ENCODE results near the gene PDLIM1. TPM values are rescaled to one million over a fixed set of nuclear protein-coding genes. Genes with fewer than 3 reads are reported as not detected.

The PDLIM1 gene
- total RNA-seq, 1 donor from 2014 or later, result 358 TPM

- Histone ChIP-seq H3K27ac (replicated peaks) (no peak overlapping the region), H3K9me3 (replicated peaks) (no peaks in the 10 kb centered on the region), H3K27me3 (ENCODE audit: low read depth) (no peaks in the 10 kb centered on the region), H3K4me1 (peaks cover 3% of the 10 kb centered on the region), H3K36me3 (no peaks in the 10 kb centered on the region), H3K4me3 (no peak overlapping the region)
- no peak for DNase-seq
- intact Hi-C loops (cut with micrococcal nuclease), result no loop called here
- no peak for TF ChIP-seq CTCF (IDR thresholded peaks at IDR 0.05; ENCODE audit: borderline replicate concordance)
Measured at GRCh38 chr10:95221124-95221523, 69.7 kb downstream of the PDLIM1 start.

DNA sequence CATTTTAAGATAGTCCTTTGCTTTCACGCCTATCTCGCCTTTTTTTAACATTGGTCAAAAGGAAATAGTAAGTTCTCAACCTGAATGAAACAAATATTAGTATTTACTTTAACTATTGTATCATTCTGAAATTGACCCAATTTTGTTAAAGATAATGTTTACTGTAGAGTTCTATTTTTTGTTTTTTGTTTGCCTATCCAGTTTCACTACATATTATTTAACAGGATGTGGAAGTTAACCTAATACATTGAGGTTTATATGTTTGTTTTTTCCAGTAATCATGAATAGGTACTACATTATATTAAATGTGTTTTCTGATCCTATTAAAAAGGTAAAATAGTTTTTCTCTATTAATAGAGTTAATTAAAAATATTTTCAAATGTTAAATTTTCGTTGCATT is 70.3 kb downstream of the PDLIM1 start:
- Histone ChIP-seq H3K27me3 (ENCODE audit: low read depth) (no peaks in the 10 kb centered on the region), H3K9me3 (replicated peaks) (no peaks in the 10 kb centered on the region), H3K27ac (replicated peaks) (no peak overlapping the region), H3K4me1 (peaks cover 3% of the 10 kb centered on the region), H3K4me3 (no peak overlapping the region), H3K36me3 (no peaks in the 10 kb centered on the region)
- DNase-seq, result no peak
- intact Hi-C loops (cut with micrococcal nuclease), result no loop called here
- TF ChIP-seq CTCF (IDR thresholded peaks at IDR 0.05; ENCODE audit: borderline replicate concordance), result no peak

DNA sequence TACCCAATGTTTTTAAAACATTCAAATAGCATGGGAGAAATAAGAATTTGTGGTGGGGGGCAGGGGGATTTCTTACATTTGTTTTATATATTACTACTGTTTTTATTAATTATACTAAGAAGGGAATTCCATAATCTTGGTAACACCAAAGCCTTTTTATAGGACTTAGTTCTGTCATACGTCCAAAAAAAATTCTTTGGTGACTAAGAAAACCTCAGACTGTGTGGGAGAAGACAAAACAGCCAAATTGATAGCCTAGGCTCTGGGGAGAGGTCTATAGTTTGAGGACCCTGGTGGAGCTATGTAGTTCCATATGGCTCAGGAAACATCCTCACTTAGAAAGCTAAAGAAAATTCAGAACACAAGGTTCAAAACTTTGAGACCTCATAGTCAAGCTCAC is 73.3 kb downstream of the PDLIM1 start:
- Histone ChIP-seq H3K36me3 (no peaks in the 10 kb centered on the region), H3K27ac (replicated peaks) (no peak overlapping the region), H3K4me3 (no peak overlapping the region), H3K4me1 (peaks cover 3% of the 10 kb centered on the region), H3K9me3 (replicated peaks) (no peaks in the 10 kb centered on the region), H3K27me3 (ENCODE audit: low read depth) (no peaks in the 10 kb centered on the region)
- DNase-seq, result no peak
- intact Hi-C loops (cut with micrococcal nuclease), result no loop called here
- TF ChIP-seq CTCF (IDR thresholded peaks at IDR 0.05; ENCODE audit: borderline replicate concordance), result no peak

GRCh38 chr10:95214793-95215192 is 76.0 kb downstream of the PDLIM1 start:
- H3K9me3 ChIP-seq (replicated peaks), result no peaks in the 10 kb centered on the region
- H3K27me3 ChIP-seq (ENCODE audit: low read depth), result no peaks in the 10 kb centered on the region
- no peak overlapping the region for H3K4me3 ChIP-seq
- H3K27ac ChIP-seq (replicated peaks), result no peak overlapping the region
- TF ChIP-seq CTCF (IDR thresholded peaks at IDR 0.05; ENCODE audit: borderline replicate concordance), result no peak
- H3K4me1 ChIP-seq, result no peaks in the 10 kb centered on the region
- DNase-seq, result no peak
- H3K36me3 ChIP-seq, result no peaks in the 10 kb centered on the region
- intact Hi-C loops (cut with micrococcal nuclease), result no loop called here

GRCh38 chr10:95214369-95214768 is 76.4 kb downstream of the PDLIM1 start:
- Histone ChIP-seq H3K4me3 (no peak overlapping the region), H3K4me1 (no peaks in the 10 kb centered on the region), H3K36me3 (no peaks in the 10 kb centered on the region), H3K27me3 (ENCODE audit: low read depth) (no peaks in the 10 kb centered on the region), H3K9me3 (replicated peaks) (no peaks in the 10 kb centered on the region), H3K27ac (replicated peaks) (no peak overlapping the region)
- intact Hi-C loops (cut with micrococcal nuclease), result no loop called here
- no peak for TF ChIP-seq CTCF (IDR thresholded peaks at IDR 0.05; ENCODE audit: borderline replicate concordance)
- DNase-seq, result no peak

Data from left ventricle myocardium inferior (tissue), 1 donor.